AG10803 (cell line): Measurements from ENCODE around the gene NHSL2.

ENCODE experiments used
- DNase-seq: peaks from one replicate; pipeline ENCODE4 v3.0.0; 2010; ENCODE audit warnings: low read depth
- H3K4me3 ChIP-seq: 2 replicates; pipeline ENCODE4 v1.5.1; 2011; ENCODE audit warnings: mild to moderate bottlenecking, low read length, control low read depth
- TF ChIP-seq, protein P1 (sequence below): conservative IDR thresholded peaks from 2 replicates; pipeline ENCODE4 v1.5.1; 2011; ENCODE audit warnings: mild to moderate bottlenecking, low read length, control low read depth, inconsistent platforms

Gene NHSL2

DNA sequence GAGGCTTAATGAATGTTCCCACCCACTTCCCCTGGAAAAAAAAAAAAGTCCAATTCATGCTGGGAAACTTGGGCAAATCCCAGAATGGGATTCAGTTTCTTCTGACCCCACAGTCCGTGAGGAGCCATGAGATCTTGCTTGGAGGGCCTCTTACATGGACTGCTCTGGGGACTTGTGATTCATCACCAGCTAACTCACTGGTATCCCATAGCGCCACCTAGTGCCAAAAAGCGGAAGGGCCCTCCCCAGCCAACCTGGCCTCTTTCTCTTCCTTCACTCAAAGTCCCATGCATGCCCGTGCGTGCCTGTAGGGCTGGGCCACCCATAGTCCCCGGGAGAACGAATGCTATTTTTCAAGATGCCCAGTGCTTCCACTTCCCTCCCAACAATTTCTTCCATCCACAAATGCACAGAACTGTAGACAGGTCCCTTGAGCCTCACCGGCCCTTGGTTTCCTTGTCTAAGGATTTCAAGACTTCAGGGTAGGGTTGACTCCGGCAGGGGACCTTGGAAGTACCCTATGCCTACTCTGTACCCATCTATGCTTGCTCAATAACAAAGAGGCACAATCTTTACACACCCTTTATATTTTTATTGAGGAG is 216.0 kb downstream of the NHSL2 start:
- DNase-seq = peak; percentile 85
- no peak overlapping the region for H3K4me3 ChIP-seq

DNA sequence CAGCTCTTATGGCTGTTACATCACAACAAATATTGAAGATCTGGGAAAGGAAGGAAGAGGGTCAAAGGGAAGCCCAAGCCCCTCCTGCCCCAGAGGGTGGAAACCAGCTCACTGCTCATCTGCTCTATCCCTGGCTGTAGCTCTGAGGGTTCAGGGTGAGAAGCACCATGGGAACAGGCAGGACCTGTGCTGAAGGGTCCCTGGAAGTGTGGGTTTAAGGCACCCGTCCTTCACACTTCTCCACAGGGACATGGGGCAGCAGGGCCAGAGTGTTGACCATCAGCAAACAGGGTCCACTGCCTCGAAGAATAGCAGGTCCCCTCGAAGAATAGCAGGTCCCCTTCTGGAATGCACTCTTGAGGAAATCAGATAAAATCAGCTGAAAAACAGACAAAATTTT is 216.7 kb downstream of the NHSL2 start:
- DNase-seq = no peak
- H3K4me3 ChIP-seq = no peak overlapping the region
- TF ChIP-seq, protein P1, sequence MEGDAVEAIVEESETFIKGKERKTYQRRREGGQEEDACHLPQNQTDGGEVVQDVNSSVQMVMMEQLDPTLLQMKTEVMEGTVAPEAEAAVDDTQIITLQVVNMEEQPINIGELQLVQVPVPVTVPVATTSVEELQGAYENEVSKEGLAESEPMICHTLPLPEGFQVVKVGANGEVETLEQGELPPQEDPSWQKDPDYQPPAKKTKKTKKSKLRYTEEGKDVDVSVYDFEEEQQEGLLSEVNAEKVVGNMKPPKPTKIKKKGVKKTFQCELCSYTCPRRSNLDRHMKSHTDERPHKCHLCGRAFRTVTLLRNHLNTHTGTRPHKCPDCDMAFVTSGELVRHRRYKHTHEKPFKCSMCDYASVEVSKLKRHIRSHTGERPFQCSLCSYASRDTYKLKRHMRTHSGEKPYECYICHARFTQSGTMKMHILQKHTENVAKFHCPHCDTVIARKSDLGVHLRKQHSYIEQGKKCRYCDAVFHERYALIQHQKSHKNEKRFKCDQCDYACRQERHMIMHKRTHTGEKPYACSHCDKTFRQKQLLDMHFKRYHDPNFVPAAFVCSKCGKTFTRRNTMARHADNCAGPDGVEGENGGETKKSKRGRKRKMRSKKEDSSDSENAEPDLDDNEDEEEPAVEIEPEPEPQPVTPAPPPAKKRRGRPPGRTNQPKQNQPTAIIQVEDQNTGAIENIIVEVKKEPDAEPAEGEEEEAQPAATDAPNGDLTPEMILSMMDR = no peak

More for the DNA sequence above, 216.0 kb downstream of the NHSL2 start:
- TF ChIP-seq, protein P1 = peak; percentile 79

GRCh38 chrX:72128183-72128834 is 217.7 kb downstream of the NHSL2 start:
- H3K4me3 ChIP-seq = no peak overlapping the region
- TF ChIP-seq, protein P1 = no peak
- no peak for DNase-seq

DNA sequence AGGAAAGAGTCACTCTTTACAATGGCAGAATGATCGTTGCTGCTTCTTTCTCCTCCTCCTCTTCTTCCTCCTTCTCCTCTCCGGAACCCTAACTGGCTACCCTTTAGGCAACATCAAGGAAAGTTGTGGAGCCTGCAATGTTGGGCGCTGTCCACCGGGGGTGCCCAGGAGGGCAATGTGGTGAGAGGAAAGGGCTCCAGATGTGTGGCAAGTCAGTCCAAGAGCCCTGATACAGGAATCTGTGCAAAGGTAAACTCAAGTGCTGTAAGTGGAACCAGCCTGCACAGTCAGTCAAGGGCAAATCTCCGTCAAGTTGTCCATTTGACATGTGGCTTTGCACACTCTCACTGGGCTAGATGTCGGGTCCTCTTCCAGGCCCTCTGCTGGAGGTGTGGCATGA is 218.2 kb downstream of the NHSL2 start:
- TF ChIP-seq, protein P1 = peak; percentile 42
- DNase-seq = no peak
- no peak overlapping the region for H3K4me3 ChIP-seq

DNA sequence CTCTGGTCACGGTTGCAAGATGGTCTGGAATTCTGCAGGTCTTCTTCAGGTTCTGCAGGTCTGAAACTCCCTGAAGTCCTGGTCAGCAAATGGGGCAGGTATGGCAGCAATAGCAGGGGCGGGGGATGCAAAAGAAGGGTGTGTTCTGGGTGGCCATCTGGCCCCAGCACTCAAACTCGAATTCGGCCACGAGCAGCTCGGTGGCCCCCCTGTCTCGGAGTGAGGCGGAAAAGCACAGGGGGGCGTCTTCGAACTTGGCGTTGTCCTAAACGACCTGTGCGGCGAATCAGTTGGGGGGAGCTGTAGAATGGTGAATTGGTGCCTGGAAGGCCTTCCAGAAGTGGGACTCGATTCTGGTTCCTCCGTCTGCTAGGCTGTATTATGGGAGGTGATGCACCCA is 219.0 kb downstream of the NHSL2 start:
- DNase-seq = no peak
- TF ChIP-seq, protein P1 = no peak
- no peak overlapping the region for H3K4me3 ChIP-seq

DNA sequence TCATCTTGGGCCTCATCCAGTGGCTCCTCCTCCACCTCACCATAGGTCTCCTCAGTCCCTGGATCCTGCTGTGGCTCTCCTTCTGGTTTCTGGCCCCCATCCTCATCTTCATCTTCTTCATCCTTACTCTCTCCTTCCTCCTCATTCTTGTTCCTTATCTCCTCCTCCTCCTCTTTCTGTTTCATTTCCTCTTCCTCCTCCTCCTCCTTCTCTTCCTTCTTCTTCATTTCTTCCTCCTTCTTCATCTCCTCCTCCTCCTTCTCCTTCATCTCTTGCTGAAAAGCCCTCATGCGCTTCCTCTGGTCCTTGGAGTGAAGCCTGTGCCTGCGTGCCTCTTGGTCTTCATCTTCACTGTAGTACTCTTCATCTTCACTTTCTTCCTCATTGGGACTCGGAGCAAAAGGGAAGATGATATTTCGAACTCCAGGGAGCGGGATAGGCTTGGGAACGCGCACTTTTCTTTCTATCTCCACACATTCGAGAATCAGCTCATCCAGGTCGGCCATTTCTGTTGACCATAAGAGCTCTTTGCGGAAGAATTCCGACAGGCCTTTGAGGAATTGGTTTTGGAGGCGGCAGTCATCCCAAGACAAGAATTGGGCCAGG is 219.6 kb downstream of the NHSL2 start:
- no peak for DNase-seq
- no peak overlapping the region for H3K4me3 ChIP-seq
- TF ChIP-seq, protein P1 = no peak
